ENCODE results near the gene IFNA14.
"Not testable (repeated sequence)": the region's sequence is repeated elsewhere in the genome, so short reads cannot be mapped to it uniquely, and the experiment has no call there.

Gene IFNA14

GRCh38 chr9:21213411-21214326 is 26.1 kb downstream of the IFNA14 start:
- not testable (repeated sequence) for DNase-seq

DNA sequence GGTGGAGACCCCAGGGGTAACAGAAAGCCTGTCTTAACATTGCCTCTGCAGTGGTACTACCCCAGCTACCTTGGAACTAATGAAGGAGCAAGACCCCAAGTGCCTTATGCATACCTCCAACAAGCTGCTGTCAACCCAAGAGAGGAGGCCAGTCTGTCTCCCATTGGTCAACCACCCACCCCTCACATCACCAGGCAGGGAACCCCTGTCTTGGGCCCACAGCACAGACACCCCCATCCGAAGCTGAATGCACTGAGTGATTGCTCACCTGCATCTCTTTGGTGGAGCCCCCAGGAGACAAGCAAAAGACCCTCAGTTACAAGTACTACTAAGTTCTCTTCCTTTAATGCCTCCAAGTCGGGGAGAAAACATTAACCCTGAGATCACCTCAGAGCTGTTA is 27.6 kb downstream of the IFNA14 start:
- DNase-seq: not testable (repeated sequence)

GRCh38 chr9:21210782-21211181 is 29.0 kb downstream of the IFNA14 start:
- not testable (repeated sequence) for DNase-seq

DNA sequence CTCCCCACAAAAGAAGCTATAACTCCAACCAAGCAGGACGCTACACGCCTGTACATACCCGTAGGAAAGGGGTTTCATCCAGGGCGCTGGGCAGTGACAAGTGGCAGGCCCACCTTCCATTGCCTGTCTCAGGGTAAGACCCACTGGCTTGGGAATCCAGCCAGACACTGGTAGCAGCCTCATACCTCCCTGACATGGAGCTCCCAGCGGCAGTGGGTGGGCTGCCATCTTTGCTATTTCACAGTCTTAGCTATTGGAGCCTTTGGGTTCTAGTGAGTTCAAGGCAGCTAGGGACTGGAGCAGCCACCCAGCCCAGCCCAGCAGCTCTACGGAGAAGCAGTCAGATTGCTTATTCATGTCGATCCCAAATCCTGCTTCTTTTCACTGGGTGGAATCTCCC is 29.5 kb downstream of the IFNA14 start:
- no peak for DNase-seq

DNA sequence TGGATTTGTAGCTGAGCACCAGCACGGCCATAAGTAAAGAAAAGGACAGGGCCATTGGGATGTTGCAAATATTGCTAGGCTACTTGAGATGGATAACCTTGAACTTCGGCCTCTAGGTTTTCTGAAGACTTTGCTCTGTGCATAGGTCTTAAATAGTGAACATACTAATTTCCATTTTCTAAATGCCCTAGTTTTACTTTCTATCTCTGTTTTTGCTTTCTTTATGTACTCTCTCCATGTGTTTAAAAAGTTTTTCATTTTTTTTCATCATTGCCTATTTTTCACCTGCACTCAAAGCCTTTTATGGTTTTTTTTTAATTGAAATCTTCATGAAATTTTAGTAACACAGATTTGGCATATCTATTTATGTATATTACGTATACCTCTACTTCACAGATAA is 32.8 kb downstream of the IFNA14 start, which contains the start of gene IFNA10:
Gene IFNA10 (minus strand): TSS at position 101 of the 400 bp plus-strand sequence. CDS start 46 bp downstream, at position 55.
- DNase-seq: not testable (repeated sequence)

- no peak for DNase-seq
These were observed 34.6 kb downstream of the IFNA14 start for GRCh38 chr9:21205204-21205603.

- not testable (repeated sequence) for DNase-seq
These were observed 37.7 kb downstream of the IFNA14 start, which contains the start of gene IFNA7 for GRCh38 chr9:21202105-21202504. Gene IFNA7, minus strand, starts transcription at chr9:21202205. Its CDS starts 40 bp downstream, at chr9:21202165.

DNA sequence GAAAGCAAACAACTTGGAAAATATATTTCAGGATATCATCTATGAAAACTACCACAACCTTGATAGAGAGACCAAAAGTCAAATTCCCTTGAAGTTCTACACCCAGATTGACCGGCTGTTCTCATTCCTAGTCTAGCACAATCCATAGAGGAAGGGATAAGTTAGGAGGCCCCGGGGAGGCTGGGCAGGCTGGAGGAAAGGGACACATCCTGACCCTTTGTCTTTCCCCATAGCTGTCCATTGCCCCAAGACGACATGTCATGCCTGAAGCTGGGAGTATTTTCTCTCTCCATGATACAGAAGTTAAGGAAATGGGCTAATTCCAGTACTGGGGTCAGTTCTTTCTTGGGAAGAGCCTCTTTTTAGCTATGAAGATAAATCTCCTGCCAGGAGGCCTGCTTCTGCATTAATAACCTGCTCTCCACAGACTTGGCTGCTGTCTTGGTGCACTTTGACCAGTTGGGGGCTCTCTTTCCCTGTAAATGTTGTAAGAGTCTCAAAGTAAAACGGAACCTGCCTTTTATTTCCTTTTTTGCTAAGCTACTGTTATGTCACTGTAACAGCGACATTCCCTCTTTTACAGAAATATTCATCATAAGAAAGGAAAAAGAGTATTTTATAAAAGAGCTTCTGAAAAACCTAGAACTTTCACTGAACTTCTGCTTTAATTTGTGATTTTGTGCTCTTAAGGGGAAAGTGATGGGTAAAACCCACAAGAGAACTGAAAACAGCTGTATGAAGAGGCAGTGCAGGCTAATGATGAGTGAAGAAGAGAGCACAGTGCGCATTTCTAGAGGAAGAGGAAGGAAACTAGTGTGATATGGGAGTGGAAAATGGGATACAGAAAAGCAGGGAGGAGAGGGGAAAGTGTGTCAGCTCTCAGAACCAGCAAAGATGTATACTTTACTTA is 44.7 kb downstream of the IFNA14 start:
- not testable (repeated sequence) for DNase-seq

Data from SHP77 treated with DMSO at 0.1 percent for 48 hours (cell line).